SK-N-SH (cell line): ENCODE results near the gene SYCN.

ENCODE experiments used
- CTCF ChIP-seq: fragments of 200-600 bp; sonication (generic); IDR thresholded peaks from 2 replicates; pipeline ENCODE4 v1.6.1; 2017; ENCODE audit warnings: antibody characterized with exemption, mild to moderate bottlenecking, moderate library complexity
- EZH2phosphoT487 ChIP-seq: fragments of 200-600 bp; sonication (generic); IDR thresholded peaks from 2 replicates; pipeline ENCODE4 v1.6.1; 2017; ENCODE audit warnings: low read depth, mixed run types, mild to moderate bottlenecking, antibody characterized with exemption, moderate library complexity, borderline replicate concordance
- TAF1 ChIP-seq: IDR thresholded peaks from 2 replicates; pipeline ENCODE4 v1.6.1; 2012; ENCODE audit warnings: low read depth, mild to moderate bottlenecking, low read length, moderate library complexity, borderline replicate concordance

DNA sequence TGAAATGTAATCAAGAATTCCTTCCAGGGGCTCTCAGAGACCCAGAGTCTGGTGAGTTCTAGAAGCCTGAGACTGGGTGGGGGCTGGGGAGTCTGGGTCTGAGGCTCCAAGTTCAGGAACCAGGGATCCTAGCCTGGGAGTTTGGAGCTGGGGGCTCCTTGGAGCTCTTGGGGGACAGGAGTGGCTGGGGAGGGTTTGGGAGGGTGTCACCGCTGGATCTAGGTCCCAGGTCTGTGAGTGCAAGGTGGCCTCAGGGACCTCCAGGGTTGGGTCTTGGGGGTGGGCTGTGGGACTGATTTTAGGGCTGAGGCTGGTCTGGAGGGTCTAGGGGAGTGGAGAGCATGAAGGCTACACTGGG, 1.1 kb downstream of the SYCN start:
- no peak for TF ChIP-seq EZH2phosphoT487
- no peak for TF ChIP-seq CTCF
- no peak for TF ChIP-seq TAF1
